ENCODE measurements around the gene XYLT2.

- TF ChIP-seq CTCF (conservative IDR thresholded peaks at IDR 0.05), result no peak
- no peak for TF ChIP-seq ZFX (IDR thresholded peaks at IDR 0.05)
These were observed 36.0 kb downstream of the XYLT2 start for GRCh38 chr17:50381920-50382319.

All from C4-2B (cell line).